K562 treated with DMSO at 1 percent for 4 hours (cell line): ENCODE results near the gene ZNF584. TPM values are rescaled to one million over a fixed set of nuclear protein-coding genes. Genes with fewer than 3 reads are reported as not detected.

Source experiments
- total RNA-seq: library from RNA; unstranded; fragments of 300-600 nt; gene quantifications from 2 replicates; pipeline ENCODE4 v1.2.3, GENCODE V29; 2022; ENCODE audit not compliant: insufficient read depth

The ZNF584 gene
- 11.1 and 12.3 TPM in 2 replicates for total RNA-seq

DNA sequence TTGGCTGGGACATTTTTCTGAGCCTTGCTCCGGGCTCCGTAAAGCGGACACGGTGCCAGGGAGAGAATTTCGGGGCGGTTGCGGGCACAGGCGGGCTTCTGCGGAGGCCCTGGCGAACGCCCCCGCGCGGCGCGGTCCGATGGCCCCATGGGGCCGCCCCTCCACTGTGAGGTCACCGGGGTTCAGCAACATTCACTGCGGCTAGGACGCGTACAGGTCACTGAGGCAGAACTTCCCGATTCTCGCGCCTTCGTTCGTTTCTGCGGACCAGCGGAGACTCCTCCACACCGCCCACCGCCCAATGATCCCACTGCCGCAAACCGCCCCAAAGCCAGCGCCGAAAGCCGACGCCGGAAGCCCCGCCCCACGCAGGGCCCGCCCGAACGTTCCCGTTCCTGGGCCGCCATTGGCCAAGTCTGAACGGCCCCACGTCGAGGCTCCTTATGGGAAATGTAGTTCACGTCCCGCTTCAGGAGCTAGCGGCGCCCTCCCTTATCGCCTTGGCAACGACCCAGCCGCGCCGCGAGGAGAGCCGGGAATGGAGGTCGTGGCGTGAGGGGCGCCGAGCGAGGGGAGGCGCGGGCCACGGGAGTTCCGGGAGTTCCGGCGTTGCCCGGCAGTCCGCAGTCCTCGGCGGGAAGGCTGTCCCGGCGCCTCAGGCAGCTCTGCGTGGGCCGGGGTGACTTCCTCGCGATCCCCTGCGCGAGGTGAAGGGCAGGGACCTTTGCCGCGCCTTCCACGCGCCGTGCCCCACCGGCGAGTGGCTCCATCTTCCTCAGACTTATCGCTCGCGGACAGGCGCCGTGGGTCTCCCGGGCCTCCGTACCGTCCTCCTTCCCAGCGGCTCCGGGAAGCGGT is at the start of gene ZNF584:
TSS of gene ZNF584 (plus strand) at position 498 of the 858 bp plus-strand sequence. CDS start 499 bp downstream, outside the sequence.

DNA sequence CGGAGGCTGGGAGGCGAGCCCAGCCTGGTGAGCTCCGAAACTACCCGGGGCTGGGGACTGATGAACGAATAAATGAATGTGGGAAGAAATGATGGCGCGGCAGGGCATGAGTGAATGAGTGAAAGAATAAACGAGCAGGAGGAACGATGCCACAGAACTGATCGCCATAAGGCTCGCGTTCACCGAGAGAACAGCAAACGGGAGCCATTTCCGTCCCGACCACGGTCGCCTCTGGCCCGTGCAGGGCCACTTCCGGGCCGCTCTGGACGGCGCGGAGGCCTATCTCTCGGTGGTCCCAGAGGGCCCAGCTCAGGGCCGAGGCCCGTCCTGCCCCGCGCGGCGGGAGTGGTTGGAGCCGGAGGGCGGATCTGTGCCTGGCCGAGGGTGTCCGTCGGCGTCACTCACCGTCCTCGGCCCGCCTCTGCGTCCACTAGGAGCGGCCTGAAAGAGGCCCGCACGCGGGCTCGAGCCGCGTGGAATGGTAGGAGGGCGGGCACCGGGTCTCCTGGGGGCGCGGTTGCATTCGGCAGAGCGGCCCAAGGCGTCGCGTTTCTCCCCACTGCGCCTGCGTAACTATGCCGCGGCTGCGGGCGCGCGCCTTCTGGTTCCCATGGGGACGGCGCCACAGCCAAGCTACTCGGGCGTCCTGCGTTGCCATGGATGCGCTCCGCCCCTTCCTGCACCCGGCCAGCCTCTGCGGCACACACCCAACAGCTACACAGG is 46.0 kb upstream of the ZNF584 start, which contains the start of gene ZNF497:
TSS of gene ZNF497 (minus strand) at position 480 of the 723 bp plus-strand sequence. CDS start 5,116 bp downstream, outside the sequence.

DNA sequence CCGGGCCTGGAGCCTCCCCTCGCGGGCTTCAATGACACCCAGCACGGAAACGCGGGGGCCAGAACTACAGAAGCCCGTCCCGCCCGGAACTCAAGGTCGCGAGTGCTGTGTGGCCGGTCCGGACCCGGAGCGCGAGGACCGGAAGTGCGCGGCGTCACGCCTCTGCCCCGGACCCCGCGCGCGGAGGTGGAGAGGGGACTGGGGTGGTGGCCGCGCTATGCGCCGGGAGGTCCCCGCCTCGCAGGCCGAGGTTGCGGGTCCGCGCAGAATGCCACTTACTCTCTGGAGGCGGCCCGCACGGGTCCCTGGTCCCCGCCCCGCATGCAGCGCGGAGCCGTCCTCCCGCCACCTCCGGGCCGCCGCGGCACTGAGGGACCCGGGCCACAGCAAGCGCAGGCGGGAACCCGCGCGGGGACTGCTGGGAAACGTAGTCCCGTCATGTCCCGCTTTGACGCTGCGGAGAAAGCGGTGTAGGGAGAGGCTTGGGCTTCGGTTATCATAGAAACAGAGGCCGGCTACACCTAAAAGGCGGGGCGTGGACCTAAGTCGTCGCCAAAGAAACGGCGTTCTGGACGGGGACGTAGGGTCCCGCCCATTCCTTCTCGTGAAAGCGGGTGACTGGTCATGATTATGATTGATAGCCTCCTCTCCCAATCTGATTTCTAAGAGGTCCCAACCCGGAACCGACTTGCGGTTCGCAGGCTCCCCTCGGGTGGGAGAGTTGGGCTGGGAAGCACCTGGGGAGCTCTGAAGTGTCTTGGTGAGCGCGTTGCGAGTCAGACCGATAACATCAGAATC is 27.6 kb upstream of the ZNF584 start, which contains the start of gene ZNF837:
TSS of gene ZNF837 (minus strand) at position 369 of the 798 bp plus-strand sequence. CDS start 11,698 bp downstream, outside the sequence.

DNA sequence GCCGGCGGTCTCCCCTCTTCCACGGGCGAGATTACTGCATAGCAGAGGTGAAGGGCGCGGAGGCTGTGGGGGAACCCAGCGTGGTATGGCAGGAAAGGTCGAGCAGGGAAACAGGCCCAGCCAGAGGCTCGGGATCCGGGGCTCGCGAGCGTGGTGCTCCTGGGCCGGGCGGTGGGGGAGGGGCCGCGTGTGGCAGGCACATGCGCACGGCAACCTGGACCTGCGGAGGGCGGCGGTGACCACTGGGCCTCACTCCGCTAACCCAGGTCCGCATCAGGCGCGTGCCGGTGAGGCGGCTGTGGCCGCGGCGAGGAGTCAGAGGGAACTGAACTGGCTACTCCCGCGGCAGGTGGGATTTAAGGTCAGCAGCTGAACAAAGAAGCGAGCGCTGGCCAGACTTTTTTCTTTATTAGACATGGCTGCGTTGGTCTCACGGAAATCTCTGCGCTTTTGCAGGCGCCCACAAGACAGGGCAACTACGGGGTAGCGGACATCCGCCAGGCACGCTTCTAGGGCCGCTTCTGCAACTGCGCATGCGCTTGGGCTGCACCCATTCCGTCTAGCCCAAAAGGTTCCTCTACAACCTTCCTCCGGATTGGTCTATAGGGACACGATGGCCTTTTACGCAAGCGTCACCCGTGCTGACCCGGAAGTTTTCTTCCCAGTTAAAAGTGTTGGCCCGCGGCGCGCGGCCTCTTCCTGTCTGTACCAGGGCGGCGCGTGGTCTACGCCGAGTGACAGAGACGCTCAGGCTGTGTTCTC is 21.7 kb upstream of the ZNF584 start, which contains the start of gene RPS5:
TSS of gene RPS5 (plus strand) at position 694 of the 762 bp plus-strand sequence. CDS start 869 bp downstream, outside the sequence.

DNA sequence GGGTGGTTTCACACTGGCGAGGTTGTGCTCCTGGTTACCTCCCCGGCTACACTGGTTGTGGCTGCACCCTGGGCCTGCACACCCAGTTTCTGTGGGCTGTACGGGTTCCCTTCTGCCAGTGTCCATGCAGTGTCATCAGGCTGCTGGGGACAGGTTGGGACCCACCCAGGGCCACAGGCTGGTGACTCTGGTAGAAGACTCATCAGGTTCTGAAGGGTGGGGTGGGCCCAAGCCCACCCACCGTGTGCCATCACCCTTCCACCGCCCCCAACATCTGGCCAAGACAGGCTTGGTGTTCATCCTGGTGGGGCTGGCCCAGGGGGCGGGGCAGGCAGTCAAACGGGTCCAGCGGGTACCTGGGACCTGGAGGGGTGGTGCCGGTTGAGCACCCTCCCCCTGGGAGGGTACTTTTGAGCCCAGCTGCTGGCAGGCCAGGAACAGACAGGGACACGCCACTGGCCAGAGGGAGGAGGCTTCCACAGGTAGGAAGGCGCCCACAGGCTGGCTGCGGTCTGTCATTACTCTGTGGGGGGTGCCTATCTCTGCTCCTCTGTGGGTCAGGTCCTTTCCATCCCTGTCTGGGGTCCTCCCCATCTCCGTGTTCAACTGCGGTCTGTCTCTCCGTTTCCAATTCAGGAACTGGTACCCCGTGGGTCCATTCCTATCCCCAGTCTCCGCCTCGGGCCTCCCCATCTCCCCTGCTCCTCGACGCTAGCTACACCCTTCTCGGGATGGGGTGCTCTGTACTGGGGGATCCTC is 13.1 kb upstream of the ZNF584 start, which contains the start of gene RNF225:
TSS of gene RNF225 (plus strand) at position 437 of the 759 bp plus-strand sequence. CDS start 434 bp downstream, outside the sequence.

DNA sequence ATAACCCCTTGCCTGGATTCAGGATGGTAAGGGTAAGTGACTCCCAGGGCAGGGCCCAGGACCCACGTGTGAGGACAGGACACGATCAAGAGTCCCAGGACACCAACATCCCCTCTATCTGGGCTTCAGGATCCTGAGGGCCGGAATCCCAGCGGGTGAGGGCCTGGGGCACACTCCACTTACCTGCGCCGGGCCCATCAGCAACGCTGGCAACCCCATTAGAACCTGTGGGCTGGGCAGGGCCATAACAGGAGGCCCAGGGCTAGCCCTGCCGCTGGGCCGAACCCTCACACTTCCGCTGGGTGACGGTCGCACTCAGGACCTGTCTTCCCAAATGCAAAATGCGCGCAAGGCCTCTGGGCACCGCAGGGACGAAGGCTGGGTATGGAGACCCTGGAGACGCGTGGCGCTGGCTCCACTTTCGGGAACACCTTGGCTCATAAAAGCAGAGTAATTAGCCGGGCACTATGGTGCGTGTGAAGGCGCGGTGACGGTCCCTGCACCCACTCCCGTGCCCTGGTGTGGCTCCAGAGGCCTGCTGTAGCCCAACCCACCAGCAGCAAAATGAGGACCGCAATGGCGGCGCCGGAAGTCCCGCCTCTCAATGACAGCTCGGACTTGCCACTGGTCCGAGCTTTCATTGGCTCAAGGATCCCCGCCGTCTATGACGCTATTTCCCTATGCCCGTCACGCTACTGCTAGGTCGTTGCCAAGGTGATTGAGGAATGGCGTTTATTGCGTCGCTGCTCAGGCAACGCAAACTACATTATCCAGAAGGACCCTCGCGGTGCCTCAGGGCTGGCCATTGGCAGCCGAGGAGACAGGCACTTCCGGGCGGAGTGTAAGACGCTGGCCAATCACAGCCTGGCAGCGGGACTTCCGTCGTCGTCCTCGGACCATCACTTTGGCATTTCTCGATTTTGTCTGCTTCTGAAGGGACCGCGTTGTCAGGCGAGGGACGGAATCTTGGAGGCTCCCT is 31.4 kb downstream of the ZNF584 start, which contains the start of gene ZNF132:
TSS of gene ZNF132 (minus strand) at position 578 of the 979 bp plus-strand sequence. CDS start at position 246, 332 bp downstream.

DNA sequence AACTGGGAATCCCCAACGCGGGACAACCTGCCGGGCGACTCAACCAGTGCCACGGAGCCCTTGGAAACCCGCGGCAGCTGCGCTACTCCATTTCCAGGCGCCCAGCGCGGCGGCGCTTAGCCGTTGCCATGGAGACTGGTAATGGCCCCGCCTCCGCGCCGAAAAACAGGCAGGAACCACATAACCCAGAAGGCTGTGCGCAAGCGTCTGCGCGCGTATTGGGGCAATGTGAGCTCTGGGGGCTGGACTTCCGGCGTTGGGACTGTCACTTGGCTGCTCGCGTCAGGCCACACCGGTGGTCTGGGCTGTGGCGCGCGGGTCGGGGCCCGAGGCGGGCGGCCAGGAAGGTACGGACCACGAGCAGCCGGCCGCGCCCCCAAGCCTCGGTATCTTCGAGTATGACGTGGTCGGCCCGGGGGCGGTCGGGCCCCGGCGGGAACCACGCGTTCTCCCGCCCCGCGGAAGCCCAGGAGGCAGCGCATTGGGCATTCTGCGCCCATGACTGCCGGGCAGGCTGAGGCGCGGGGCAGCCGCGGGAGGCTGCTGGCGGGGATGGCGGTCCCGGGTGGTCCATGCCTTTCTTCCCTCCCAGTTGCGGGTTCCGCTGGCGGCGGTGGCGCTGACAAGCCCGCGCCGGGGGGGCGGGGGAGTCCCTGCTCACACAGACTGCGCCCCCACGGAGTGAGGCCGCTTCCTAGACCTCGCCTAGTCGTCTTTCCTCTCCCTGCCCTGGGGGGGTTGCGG is 43.1 kb downstream of the ZNF584 start, which contains the start of gene ZNF324B:
TSS of gene ZNF324B (plus strand) at position 265 of the 744 bp plus-strand sequence. CDS start 2,080 bp downstream, outside the sequence.

DNA sequence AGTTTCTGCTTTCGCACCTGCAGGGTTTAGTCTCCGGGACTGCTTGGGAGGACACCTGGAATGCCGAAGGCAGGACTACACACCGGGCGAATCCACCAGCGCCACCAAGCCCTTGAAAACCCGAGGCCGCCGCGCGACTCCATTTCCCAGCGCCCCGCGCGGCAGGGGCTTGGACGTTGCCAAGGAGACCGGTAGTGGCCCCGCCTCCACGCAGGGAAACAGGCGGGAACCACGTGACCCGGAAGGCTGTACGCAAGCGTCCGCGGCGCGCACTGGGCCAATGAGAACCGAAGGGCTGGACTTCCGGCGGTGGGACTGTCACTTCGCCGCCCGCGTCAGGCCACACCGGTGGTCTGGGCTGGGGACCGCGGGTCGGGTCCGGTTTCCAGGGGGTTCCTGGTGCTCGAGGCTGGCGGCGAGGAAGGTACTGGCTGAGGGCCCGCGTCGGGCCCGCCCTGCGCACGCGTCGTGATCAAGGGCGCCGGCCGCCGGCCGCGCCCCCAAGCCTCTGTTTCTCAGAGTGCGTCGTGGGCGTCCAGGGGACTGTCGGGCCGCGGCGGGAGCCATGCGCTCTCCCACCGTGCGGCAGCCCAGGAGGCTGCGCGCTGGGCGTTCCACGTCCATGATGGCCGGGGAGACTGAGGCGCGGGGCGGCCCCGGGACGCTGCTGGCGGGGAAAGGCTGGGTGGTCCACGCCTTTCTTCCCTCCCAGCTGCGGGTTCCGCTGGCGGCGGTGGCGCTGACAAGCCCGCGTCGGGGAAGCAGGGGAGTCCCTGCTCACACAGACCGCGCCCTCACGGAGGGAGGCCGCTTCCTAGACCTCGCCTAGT is 58.5 kb downstream of the ZNF584 start, which contains the start of gene ZNF324:
TSS of gene ZNF324 (plus strand) at position 321 of the 830 bp plus-strand sequence. CDS start 2,106 bp downstream, outside the sequence.

Other genes starting within 250 kb of the ZNF584 start
- 34.3 and 35.2 TPM in 2 replicates for gene ZNF274, start 225.6 kb upstream of the ZNF584 start, total RNA-seq
- gene ZNF544, start 179.7 kb upstream of the ZNF584 start, total RNA-seq, result 20.9 and 27.5 TPM in 2 replicates
- 1.7 and 1.8 TPM in 2 replicates for gene ZNF8, start 129.7 kb upstream of the ZNF584 start, total RNA-seq
- 94.2 and 122 TPM in 2 replicates for gene ERVK3-1, start 103.3 kb upstream of the ZNF584 start, total RNA-seq
- gene ZSCAN22, start 81.7 kb upstream of the ZNF584 start, total RNA-seq, result 1.7 and 2.7 TPM in 2 replicates
- 17.9 and 43.1 TPM in 2 replicates for gene A1BG, start 55.2 kb upstream of the ZNF584 start, total RNA-seq
- gene ZNF497, start 45.9 kb upstream of the ZNF584 start, total RNA-seq, result 4.4 and 4.6 TPM in 2 replicates
- gene ZNF837, start 27.6 kb upstream of the ZNF584 start, total RNA-seq, result 2.8 and 6.2 TPM in 2 replicates
- gene RPS5, start 21.4 kb upstream of the ZNF584 start, total RNA-seq, result 5,644 and 6,167 TPM in 2 replicates
- 1.1 TPM in 1 of 2 replicates, not detected in the other for gene RNF225, start 13.0 kb upstream of the ZNF584 start, total RNA-seq
- 0.78 and 1.5 TPM in 2 replicates for gene ZNF132, start 31.5 kb downstream of the ZNF584 start, total RNA-seq
- gene ZNF324B, start 43.0 kb downstream of the ZNF584 start, total RNA-seq, result 1.9 and 2.6 TPM in 2 replicates
- gene ZNF324, start 58.4 kb downstream of the ZNF584 start, total RNA-seq, result 8.6 and 11.8 TPM in 2 replicates
- gene ZNF446, start 67.7 kb downstream of the ZNF584 start, total RNA-seq, result 9.9 and 11.9 TPM in 2 replicates
- 26.2 and 35.6 TPM in 2 replicates for gene SLC27A5, start 103.3 kb downstream of the ZNF584 start, total RNA-seq
- 9.5 and 13.1 TPM in 2 replicates for gene ZBTB45, start 111.2 kb downstream of the ZNF584 start, total RNA-seq
- gene TRIM28, start 135.4 kb downstream of the ZNF584 start, total RNA-seq, result 689 and 750 TPM in 2 replicates
- 141 and 158 TPM in 2 replicates for gene CHMP2A, start 146.5 kb downstream of the ZNF584 start, total RNA-seq
- gene UBE2M, start 150.0 kb downstream of the ZNF584 start, total RNA-seq, result 97.1 and 115 TPM in 2 replicates
- gene MZF1, start 164.7 kb downstream of the ZNF584 start, total RNA-seq, result 21.6 and 25.5 TPM in 2 replicates